Endothelial cell of umbilical vein (primary cell): ENCODE data around the gene CAMK2D. TPM values are rescaled to one million over a fixed set of nuclear protein-coding genes. Genes with fewer than 3 reads are reported as not detected.

Experiments used
- BruUV-seq: library from RNA; stranded (reverse); fragments of 400-500 nt; replicated peaks from 2 replicates; lab custom pipeline; 2021; lab: Mats Ljungman, UMichigan
- CTCF ChIA-PET: fragments of 300-600, 350-600 bp; sonication (Branson Sonifier 250); formaldehyde crosslinking; loops from one replicate; lab custom pipeline; 2021; ENCODE audit warnings: antibody characterized with exemption, inconsistent platforms; lab: Charles Lee
- POLR2A ChIA-PET: fragments of 300-600, 350-600 bp; sonication (Branson Sonifier 250); formaldehyde crosslinking; loops from one replicate; lab custom pipeline; 2021; ENCODE audit warnings: antibody characterized with exemption, inconsistent platforms; lab: Charles Lee
- DNase-seq: peaks from one replicate; pipeline ENCODE4 v3.0.0-alpha.2; 2011; ENCODE audit warnings: low read depth, low spot score
- FAIRE-seq: peaks from 2 replicates; lab custom pipeline; 2011; peaks lifted over from hg19 to GRCh38; lab: Jason Lieb, UNC
- H2AFZ ChIP-seq: 2 replicates; pipeline ENCODE4 v1.6.0; 2012; ENCODE audit warnings: low read depth, low read length, control low read depth, inconsistent platforms
- H3K27ac ChIP-seq: 2 replicates; pipeline ENCODE4 v1.5.1; 2011; ENCODE audit warnings: low read depth, mild to moderate bottlenecking, control low read depth, low read length, moderate library complexity; ENCODE audit not compliant: insufficient read depth
- H3K27me3 ChIP-seq, 2 experiments: 2 replicates each; pipeline versions ENCODE4 v1.6.0 to v1.6.1; 2011; ENCODE audit warnings: low read length in 2 of 2, mixed read lengths in 1 of 2; ENCODE audit not compliant: control insufficient read depth in 2 of 2, insufficient read depth in 2 of 2
- H3K36me3 ChIP-seq, 2 experiments: 2 replicates in 1 of 2; 3 replicates in 1 of 2; pipeline ENCODE4 v1.5.1; 2011; ENCODE audit warnings: low read length in 2 of 2, mild to moderate bottlenecking in 1 of 2, moderate library complexity in 1 of 2; ENCODE audit not compliant: control insufficient read depth in 2 of 2, insufficient read depth in 2 of 2; ENCODE audit errors: extremely low read depth in 1 of 2
- H3K4me1 ChIP-seq: 3 replicates; pipeline ENCODE4 v1.5.1; 2011; ENCODE audit warnings: mild to moderate bottlenecking, low read length; ENCODE audit not compliant: control insufficient read depth, insufficient read depth; ENCODE audit errors: extremely low read depth
- H3K4me2 ChIP-seq: 2 replicates; pipeline ENCODE4 v1.6.1; 2011; ENCODE audit warnings: low read length, control low read depth, mixed read lengths; ENCODE audit not compliant: insufficient read depth
- H3K4me3 ChIP-seq, 3 experiments: fragments of 200-600 bp in 1 of 3; sonication (generic), shearing (Covaris generic) in 1 of 3; replicated peaks in 1 of 3; 2 replicates each; pipeline ENCODE4 v1.5.1; 2011 to 2016; ENCODE audit warnings: control low read depth in 3 of 3, low read length in 3 of 3, mild to moderate bottlenecking in 2 of 3, inconsistent platforms in 1 of 3, low read depth in 1 of 3, moderate library complexity in 1 of 3; ENCODE audit not compliant: insufficient read depth in 1 of 3
- H3K79me2 ChIP-seq: 2 replicates; pipeline ENCODE4 v1.6.0; 2012; ENCODE audit warnings: low read length, inconsistent platforms; ENCODE audit not compliant: control insufficient read depth, insufficient read depth
- H3K9ac ChIP-seq: replicated peaks from 2 replicates; pipeline ENCODE3; 2011; ENCODE audit warnings: low read length, control low read depth; ENCODE audit not compliant: insufficient read depth; ENCODE audit errors: extremely low read depth
- H3K9me1 ChIP-seq: replicated peaks from 3 replicates; pipeline ENCODE4 v1.6.0; 2011; ENCODE audit warnings: mild to moderate bottlenecking, low read length; ENCODE audit not compliant: control insufficient read depth, insufficient read depth; ENCODE audit errors: extremely low read depth
- H3K9me3 ChIP-seq: replicated peaks from 2 replicates; pipeline ENCODE4 v1.5.1; 2012; ENCODE audit warnings: low read length, inconsistent platforms; ENCODE audit not compliant: control insufficient read depth, insufficient read depth
- H4K20me1 ChIP-seq: replicated peaks from 2 replicates; pipeline ENCODE3; 2011; ENCODE audit warnings: mild to moderate bottlenecking, low read length; ENCODE audit not compliant: control insufficient read depth, insufficient read depth; ENCODE audit errors: extremely low read depth
- EZH2 ChIP-seq: IDR thresholded peaks from 2 replicates; pipeline ENCODE4 v1.6.1; 2012; ENCODE audit warnings: borderline replicate concordance, low read depth, mild to moderate bottlenecking, moderate library complexity, low read length, inconsistent platforms; ENCODE audit not compliant: severe bottlenecking
- FOS ChIP-seq: IDR thresholded peaks from 2 replicates; pipeline ENCODE4 v1.6.1; 2011; ENCODE audit warnings: mild to moderate bottlenecking, low read length, moderate library complexity, borderline replicate concordance; ENCODE audit not compliant: insufficient read depth
- GATA2 ChIP-seq: IDR thresholded peaks from 2 replicates; pipeline ENCODE4 v1.7.0; 2011; ENCODE audit warnings: low read depth, mild to moderate bottlenecking, moderate library complexity, mixed read lengths, low read length; ENCODE audit not compliant: insufficient read length, insufficient read depth
- JUN ChIP-seq: IDR thresholded peaks from 2 replicates; pipeline ENCODE4 v1.6.1; 2011; ENCODE audit warnings: borderline replicate concordance, low read depth; ENCODE audit not compliant: insufficient read length, insufficient read depth
- MYC ChIP-seq: IDR thresholded peaks from one replicate; pipeline ENCODE4 v1.6.1; 2011; ENCODE audit warnings: mild to moderate bottlenecking, low read depth, low read length
- POLR2A ChIP-seq: IDR thresholded peaks from 2 replicates; pipeline ENCODE4 v1.6.1; 2012; ENCODE audit warnings: low read depth, mild to moderate bottlenecking, control low read depth, low read length
- POLR2AphosphoS5 ChIP-seq: IDR thresholded peaks from 2 replicates; pipeline ENCODE4 v1.6.1; 2012; ENCODE audit warnings: low read depth, mild to moderate bottlenecking, control low read depth, low read length, moderate library complexity; ENCODE audit not compliant: insufficient read depth
- dilution Hi-C: fragments of 300-500 bp; cut with MboI; formaldehyde crosslinking; loops from one replicate; pipeline ENCODE4 v1.15.0; 2019; ENCODE audit warnings: low sequenced_read_pairs; ENCODE audit not compliant: extremely low pct_ligation_motif_present
- intact Hi-C: fragments of 100-400 bp; cut with micrococcal nuclease; formaldehyde crosslinking; loops from one replicate; pipeline ENCODE4 v1.10.0; 2022
- polyA plus RNA-seq, 4 experiments: library from polyadenylated mRNA; depleted of rRNA in 3 of 4; stranded (reverse) in 3 of 4; unstranded in 1 of 4; fragments of >200 nt; gene quantifications; 2 replicates each; pipeline versions ENCODE4 v1.2.1 to v1.2.3, GENCODE V29; 2011 to 2012; ENCODE audit warnings: missing spikeins in 1 of 4
- total RNA-seq: library from RNA; stranded (reverse); gene quantifications from 2 replicates; pipeline ENCODE4 v1.2.3, GENCODE V29; 2021
- TF ChIP-seq, protein P1 (sequence below): IDR thresholded peaks from 2 replicates; pipeline ENCODE4 v1.6.1; 2011; ENCODE audit not compliant: insufficient read depth, insufficient read length
- TF ChIP-seq, protein P2 (sequence below), 2 donors: IDR thresholded peaks; 1 replicate in 1 of 2; 2 replicates in 1 of 2; pipeline ENCODE4 v1.5.1; 2011; ENCODE audit warnings: low read length in 2 of 2, mild to moderate bottlenecking in 2 of 2, moderate library complexity in 2 of 2, control low read depth in 1 of 2, inconsistent platforms in 1 of 2, low read depth in 1 of 2; ENCODE audit not compliant: insufficient read depth in 1 of 2; ENCODE audit errors: extremely low read depth in 1 of 2

Gene CAMK2D
- total and polyA plus RNA-seq, 2 donors (not counting 3 experiments of a cell fraction or from before 2014, with no cell fraction given) = 10.4 to 30.7 TPM

GRCh38 chr4:113561092-113561491 is 200.4 kb downstream of the CAMK2D start:
- FAIRE-seq = no peak

More at GRCh38 chr4:113561092-113561491, 200.4 kb downstream of the CAMK2D start:
- CTCF ChIA-PET = interaction anchor here (1.2 to 1.5 kb wide), 3 partner anchors 13 to 16 kb away, joined by 3 to 13 read pairs (median 7); no protein-coding TSS in a partner anchor
- POLR2A ChIA-PET = no interaction called here
- no peaks in the 10 kb centered on the region for H3K9me1 ChIP-seq
- no peaks in the 10 kb centered on the region for H3K27me3 ChIP-seq
- no peak overlapping the region for H3K4me3 ChIP-seq
- no peak overlapping the region for H3K4me2 ChIP-seq
- no peaks in the 10 kb centered on the region for H3K79me2 ChIP-seq
- H3K36me3 ChIP-seq = no peaks in the 10 kb centered on the region
- no peaks in the 10 kb centered on the region for H4K20me1 ChIP-seq
- intact Hi-C loops (loop anchor here (10.0 kb wide), 1 partner anchor 334 kb away; no protein-coding TSS in a partner anchor), dilution Hi-C loops (no loop called here)
- no peak overlapping the region for H3K9ac ChIP-seq
- H3K4me1 ChIP-seq = peaks cover 18% of the 10 kb centered on the region
- DNase-seq = peak; percentile 42
- no peak overlapping the region for H2AFZ ChIP-seq
- TF ChIP-seq, protein P1, sequence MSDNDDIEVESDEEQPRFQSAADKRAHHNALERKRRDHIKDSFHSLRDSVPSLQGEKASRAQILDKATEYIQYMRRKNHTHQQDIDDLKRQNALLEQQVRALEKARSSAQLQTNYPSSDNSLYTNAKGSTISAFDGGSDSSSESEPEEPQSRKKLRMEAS = no peak
- no peak for TF ChIP-seq EZH2
- TF ChIP-seq, protein P2, sequence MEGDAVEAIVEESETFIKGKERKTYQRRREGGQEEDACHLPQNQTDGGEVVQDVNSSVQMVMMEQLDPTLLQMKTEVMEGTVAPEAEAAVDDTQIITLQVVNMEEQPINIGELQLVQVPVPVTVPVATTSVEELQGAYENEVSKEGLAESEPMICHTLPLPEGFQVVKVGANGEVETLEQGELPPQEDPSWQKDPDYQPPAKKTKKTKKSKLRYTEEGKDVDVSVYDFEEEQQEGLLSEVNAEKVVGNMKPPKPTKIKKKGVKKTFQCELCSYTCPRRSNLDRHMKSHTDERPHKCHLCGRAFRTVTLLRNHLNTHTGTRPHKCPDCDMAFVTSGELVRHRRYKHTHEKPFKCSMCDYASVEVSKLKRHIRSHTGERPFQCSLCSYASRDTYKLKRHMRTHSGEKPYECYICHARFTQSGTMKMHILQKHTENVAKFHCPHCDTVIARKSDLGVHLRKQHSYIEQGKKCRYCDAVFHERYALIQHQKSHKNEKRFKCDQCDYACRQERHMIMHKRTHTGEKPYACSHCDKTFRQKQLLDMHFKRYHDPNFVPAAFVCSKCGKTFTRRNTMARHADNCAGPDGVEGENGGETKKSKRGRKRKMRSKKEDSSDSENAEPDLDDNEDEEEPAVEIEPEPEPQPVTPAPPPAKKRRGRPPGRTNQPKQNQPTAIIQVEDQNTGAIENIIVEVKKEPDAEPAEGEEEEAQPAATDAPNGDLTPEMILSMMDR (IDR thresholded peaks at IDR 0.05; ENCODE audit: extremely low read depth in 1 of 2, insufficient read depth in 1 of 2, low read depth in 1 of 2, low read length in 2 of 2) = no peak
- TF ChIP-seq MYC = no peak
- TF ChIP-seq POLR2AphosphoS5 = no peak
- no peak for TF ChIP-seq GATA2
- no peak for TF ChIP-seq JUN
- no peak for TF ChIP-seq FOS
- TF ChIP-seq POLR2A = no peak
- no peaks in the 10 kb centered on the region for H3K9me3 ChIP-seq
- H3K27ac ChIP-seq = peak overlapping the region; percentile 40
- BruUV-seq = no TSS peak
